Neuronal stem cell (in vitro differentiated cells): ENCODE measurements around the gene CEP85.

Experiments
- DNase-seq: peaks from one replicate; pipeline ENCODE4 v3.0.0-alpha.2; 2013; ENCODE audit warnings: low spot score
- H2AFZ ChIP-seq: one replicate; pipeline ENCODE4 v1.6.1; 2013; ENCODE audit warnings: mild to moderate bottlenecking, low read length, inconsistent platforms
- H2AK5ac ChIP-seq: 2 replicates; pipeline ENCODE4 v1.6.1; 2013; ENCODE audit warnings: low read depth, mild to moderate bottlenecking, inconsistent platforms, low read length, moderate library complexity, mixed read lengths
- H2BK120ac ChIP-seq: 2 replicates; pipeline ENCODE4 v1.6.1; 2013; ENCODE audit warnings: low read depth, mild to moderate bottlenecking, inconsistent platforms, low read length, moderate library complexity, mixed read lengths
- H2BK12ac ChIP-seq: one replicate; pipeline ENCODE4 v1.6.1; 2013; ENCODE audit warnings: low read length, inconsistent platforms
- H2BK15ac ChIP-seq: 2 replicates; pipeline ENCODE4 v1.6.1; 2013; ENCODE audit warnings: mild to moderate bottlenecking, low read length, inconsistent platforms, mixed read lengths
- H2BK5ac ChIP-seq: one replicate; pipeline ENCODE4 v1.6.1; 2013; ENCODE audit warnings: inconsistent platforms, mild to moderate bottlenecking, low read length, moderate library complexity
- H3K14ac ChIP-seq: one replicate; pipeline ENCODE4 v1.6.1; 2013; ENCODE audit warnings: low read length, inconsistent platforms
- H3K18ac ChIP-seq: 2 replicates; pipeline ENCODE4 v1.6.1; 2013; ENCODE audit warnings: low read length, inconsistent platforms
- H3K23ac ChIP-seq: 2 replicates; pipeline ENCODE4 v1.6.1; 2013; ENCODE audit warnings: low read depth, mild to moderate bottlenecking, mixed read lengths, low read length, inconsistent platforms; ENCODE audit not compliant: poor library complexity
- H3K27ac ChIP-seq: replicated peaks from 3 replicates; pipeline ENCODE4 v1.5.1; 2013; ENCODE audit warnings: low read length, inconsistent platforms
- H3K27me3 ChIP-seq, 3 experiments: 2 replicates each; pipeline ENCODE4 v1.6.1; 2013; ENCODE audit warnings: low read length in 3 of 3, mild to moderate bottlenecking in 2 of 3, inconsistent platforms in 1 of 3, low read depth in 1 of 3, mixed read lengths in 1 of 3, moderate library complexity in 1 of 3; ENCODE audit not compliant: control insufficient read depth in 3 of 3, insufficient read depth in 3 of 3
- H3K36me3 ChIP-seq, 2 donors: replicated peaks in 1 of 2; 2 replicates each; pipeline ENCODE4 v1.6.1; 2013; ENCODE audit warnings: low read length in 2 of 2; ENCODE audit not compliant: control insufficient read depth in 2 of 2, insufficient read depth in 2 of 2
- H3K4ac ChIP-seq: 2 replicates; pipeline ENCODE4 v1.6.1; 2013; ENCODE audit warnings: inconsistent platforms, mild to moderate bottlenecking, low read length, moderate library complexity
- H3K4me1 ChIP-seq, 2 donors: 1 replicate in 1 of 2; 2 replicates in 1 of 2; pipeline ENCODE4 v1.6.1; 2013; ENCODE audit warnings: low read length in 2 of 2, low read depth in 1 of 2; ENCODE audit not compliant: control insufficient read depth in 2 of 2, insufficient read depth in 1 of 2
- H3K4me2 ChIP-seq: one replicate; pipeline ENCODE4 v1.6.1; 2013; ENCODE audit warnings: mild to moderate bottlenecking, low read length, inconsistent platforms; ENCODE audit not compliant: insufficient read depth, poor library complexity, severe bottlenecking
- H3K4me3 ChIP-seq, 2 donors: 2 replicates each; pipeline ENCODE4 v1.5.1; 2013; ENCODE audit warnings: low read length in 2 of 2, mild to moderate bottlenecking in 2 of 2, inconsistent platforms in 1 of 2, moderate library complexity in 1 of 2
- H3K79me1 ChIP-seq: one replicate; pipeline ENCODE4 v1.6.1; 2013; ENCODE audit warnings: low read depth, mild to moderate bottlenecking, inconsistent platforms, low read length, moderate library complexity
- H3K9ac ChIP-seq: one replicate; pipeline ENCODE4 v1.6.1; 2013; ENCODE audit warnings: mild to moderate bottlenecking, low read depth, low read length, inconsistent platforms; ENCODE audit not compliant: poor library complexity
- H3K9me3 ChIP-seq, 2 donors: replicated peaks in 1 of 2; 2 replicates each; pipeline versions ENCODE3 to v1.6.1; 2013; ENCODE audit warnings: low read length in 2 of 2, mild to moderate bottlenecking in 2 of 2, inconsistent platforms in 1 of 2, low read depth in 1 of 2, mixed read lengths in 1 of 2, moderate library complexity in 1 of 2; ENCODE audit not compliant: control insufficient read depth in 2 of 2, insufficient read depth in 1 of 2
- H4K8ac ChIP-seq: one replicate; pipeline ENCODE4 v1.6.1; 2013; ENCODE audit warnings: low read depth, mild to moderate bottlenecking, inconsistent platforms, low read length, moderate library complexity
- H4K91ac ChIP-seq: one replicate; pipeline ENCODE4 v1.6.1; 2013; ENCODE audit warnings: low read length, low read depth, mild to moderate bottlenecking, inconsistent platforms; ENCODE audit not compliant: poor library complexity
- WGBS, 2 donors: extraction: QIAGEN DNeasy Blood & Tissue Kit; methylation state at CpG; one replicate each; pipeline ENCODE4 v1.1.7; 2013; ENCODE audit warnings: missing lambda C conversion rate in 2 of 2, mixed read lengths in 1 of 2; ENCODE audit not compliant: insufficient read length in 2 of 2, insufficient replicate concordance in 1 of 2; ENCODE audit errors: extremely low coverage in 2 of 2; 5-methylcytosine and 5-hydroxymethylcytosine counted together

Gene CEP85

GRCh38 chr1:26297057-26297790 is 63.2 kb downstream of the CEP85 start:
- no peak overlapping the region for H4K8ac ChIP-seq
- H3K4me1 ChIP-seq: no peaks in the 10 kb centered on the region
- no peak overlapping the region for H4K91ac ChIP-seq
- H3K4me2 ChIP-seq: no peak overlapping the region
- peak overlapping the region; percentile 36 for H2AK5ac ChIP-seq
- H3K14ac ChIP-seq: no peak overlapping the region
- H2BK5ac ChIP-seq: no peak overlapping the region
- no peak overlapping the region for H2BK15ac ChIP-seq
- no peak overlapping the region for H2BK12ac ChIP-seq
- no peak overlapping the region for H2BK120ac ChIP-seq
- no peak overlapping the region for H3K18ac ChIP-seq
- no peak overlapping the region for H3K27ac ChIP-seq
- WGBS, 2 donors: no CpG with 5 or more reads among the region's 12 CpGs
- no peaks in the 10 kb centered on the region for H3K9me3 ChIP-seq
- peak overlapping the region; percentile 77 for H3K23ac ChIP-seq
- H3K27me3 ChIP-seq: no peaks in the 10 kb centered on the region
- DNase-seq: no peak
- peak overlapping the region; percentile 40 for H3K4ac ChIP-seq
- no peak overlapping the region for H2AFZ ChIP-seq
- H3K36me3 ChIP-seq: no peaks in the 10 kb centered on the region
- H3K4me3 ChIP-seq: no peak overlapping the region
- H3K79me1 ChIP-seq: peaks cover 2% of the 10 kb centered on the region
- no peak overlapping the region for H3K9ac ChIP-seq

- H3K79me1 ChIP-seq: peaks cover 2% of the 10 kb centered on the region
- no peak overlapping the region for H3K23ac ChIP-seq
- no peak overlapping the region for H3K27ac ChIP-seq
- no peak overlapping the region for H2BK12ac ChIP-seq
- no peak overlapping the region for H3K14ac ChIP-seq
- no CpG with 5 or more reads among the region's 6 CpGs for WGBS, 2 donors
- H2BK15ac ChIP-seq: no peak overlapping the region
- no peak overlapping the region for H4K91ac ChIP-seq
- no peak overlapping the region for H2AFZ ChIP-seq
- H3K9ac ChIP-seq: no peak overlapping the region
- H3K4me2 ChIP-seq: no peak overlapping the region
- H3K4me3 ChIP-seq: no peak overlapping the region
- H2BK120ac ChIP-seq: no peak overlapping the region
- no peaks in the 10 kb centered on the region for H3K9me3 ChIP-seq
- no peaks in the 10 kb centered on the region for H3K27me3 ChIP-seq
- no peak overlapping the region for H4K8ac ChIP-seq
- H3K4ac ChIP-seq: no peak overlapping the region
- H3K4me1 ChIP-seq: no peaks in the 10 kb centered on the region
- no peak overlapping the region for H2BK5ac ChIP-seq
- H2AK5ac ChIP-seq: peak overlapping the region; percentile 16
- DNase-seq: no peak
- no peak overlapping the region for H3K18ac ChIP-seq
- H3K36me3 ChIP-seq: no peaks in the 10 kb centered on the region
Measured at GRCh38 chr1:26297791-26298124, 63.8 kb downstream of the CEP85 start.

- no peak for DNase-seq
- H2BK5ac ChIP-seq: no peak overlapping the region
- no peak overlapping the region for H2AK5ac ChIP-seq
- H3K9me3 ChIP-seq: no peaks in the 10 kb centered on the region
- no peaks in the 10 kb centered on the region for H3K27me3 ChIP-seq
- no CpG with 5 or more reads among the region's 11 CpGs for WGBS, 2 donors
- H3K4me3 ChIP-seq: no peak overlapping the region
- no peak overlapping the region for H3K27ac ChIP-seq
- H3K36me3 ChIP-seq: no peaks in the 10 kb centered on the region
- H2BK120ac ChIP-seq: no peak overlapping the region
- peak overlapping the region; percentile 51 for H3K9ac ChIP-seq
- no peak overlapping the region for H2AFZ ChIP-seq
- no peak overlapping the region for H3K18ac ChIP-seq
- H3K4me2 ChIP-seq: no peak overlapping the region
- no peak overlapping the region for H4K8ac ChIP-seq
- no peak overlapping the region for H3K14ac ChIP-seq
- H3K4me1 ChIP-seq: peaks cover 0 to 1% of the 10 kb centered on the region in 2 donors
- no peak overlapping the region for H3K4ac ChIP-seq
- no peak overlapping the region for H2BK12ac ChIP-seq
- no peak overlapping the region for H3K23ac ChIP-seq
- peaks cover 4% of the 10 kb centered on the region for H3K79me1 ChIP-seq
- no peak overlapping the region for H4K91ac ChIP-seq
- no peak overlapping the region for H2BK15ac ChIP-seq
Measured at GRCh38 chr1:26300578-26301275, 66.7 kb downstream of the CEP85 start.

- Histone ChIP-seq H2BK15ac (no peak overlapping the region), H3K27me3 (no peaks in the 10 kb centered on the region), H3K14ac (no peak overlapping the region), H3K9me3 (no peaks in the 10 kb centered on the region), H3K4me3 (no peak overlapping the region), H3K27ac (no peak overlapping the region), H3K79me1 (peaks cover 5% of the 10 kb centered on the region), H3K4me2 (no peak overlapping the region), H2AFZ (no peak overlapping the region), H4K91ac (no peak overlapping the region), H3K4ac (no peak overlapping the region), H2BK12ac (no peak overlapping the region), H3K23ac (no peak overlapping the region), H3K4me1 (peaks cover 5% of the 10 kb centered on the region in 2 donors), H3K36me3 (no peaks in the 10 kb centered on the region), H2BK120ac (no peak overlapping the region), H2BK5ac (no peak overlapping the region), H2AK5ac (no peak overlapping the region), H3K9ac (no peak overlapping the region), H3K18ac (no peak overlapping the region), H4K8ac (no peak overlapping the region)
- no peak for DNase-seq
- no CpG with 5 or more reads among the region's 8 CpGs for WGBS, 2 donors
Measured at GRCh38 chr1:26302733-26303405, 68.9 kb downstream of the CEP85 start.
